Measurements from ENCODE around the gene ZIC2. TPM values are rescaled to one million over a fixed set of nuclear protein-coding genes. Genes with fewer than 3 reads are reported as not detected.

The ZIC2 gene
- total and polyA plus RNA-seq, 2 of the 4 experiments (the other 2 are of a cell fraction): not detected

DNA sequence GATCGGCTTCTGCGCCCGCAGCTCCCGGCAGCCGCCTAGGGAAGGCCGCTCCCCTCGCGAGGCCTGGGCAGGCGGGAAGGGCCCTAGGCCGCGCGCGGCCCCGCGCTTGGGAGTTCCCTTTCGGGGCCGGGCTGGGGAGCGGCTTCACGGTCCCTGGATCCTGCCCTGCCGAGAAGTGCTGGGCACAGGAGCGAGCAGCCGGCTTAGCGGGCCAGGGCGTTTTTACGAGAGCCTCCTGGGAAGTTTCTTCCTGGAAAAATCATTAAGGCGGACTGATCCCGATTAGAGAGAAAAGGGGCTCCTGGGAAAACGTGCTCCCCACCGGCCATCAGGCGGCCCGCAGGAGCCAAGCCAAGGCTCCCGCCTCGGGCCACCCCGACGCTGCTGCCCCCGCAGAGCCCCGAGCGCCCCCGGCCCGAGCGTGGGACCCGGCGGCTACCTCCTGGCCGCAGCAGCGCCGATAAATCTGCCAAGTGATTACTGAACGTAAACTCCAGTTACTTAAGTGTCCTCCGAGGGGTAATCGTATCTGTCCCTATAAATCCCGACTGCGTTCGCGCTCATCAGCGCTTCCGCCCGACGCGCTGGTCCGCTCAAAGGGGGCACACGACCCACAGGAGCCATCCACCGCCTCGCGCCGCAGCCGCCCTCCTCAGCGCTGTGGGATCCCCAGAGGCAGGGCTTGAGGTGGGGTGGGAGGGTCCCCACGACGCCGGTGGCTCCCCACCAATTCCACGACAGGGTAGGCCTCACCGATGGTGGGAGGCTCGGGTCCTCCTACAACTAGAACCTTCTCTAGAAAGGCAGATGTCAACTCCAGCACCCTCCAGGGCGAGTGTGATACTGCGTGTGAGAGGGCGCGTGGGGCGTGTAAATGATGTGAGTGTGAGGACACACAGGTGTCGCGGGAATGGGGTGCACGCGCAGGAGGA, 12.8 kb upstream of the ZIC2 start:
- Histone ChIP-seq H2BK120ac (ENCODE audit: low read depth, low read length) (no peak overlapping the region), H3K9me1 (ENCODE audit: insufficient read depth, low read length) (no peaks in the 10 kb centered on the region), H2BK15ac (ENCODE audit: low read depth, low read length) (no peak overlapping the region), H3K4ac (ENCODE audit: low read depth, low read length) (no peak overlapping the region), H3K4me3 (ENCODE audit: insufficient read depth, low read depth, low read length) (no peak overlapping the region), H3K36me3 (ENCODE audit: control insufficient read depth, insufficient read depth, low read length) (no peaks in the 10 kb centered on the region), H3K27me3 (ENCODE audit: control insufficient read depth, insufficient read depth, low read length) (peaks cover 90% of the 10 kb centered on the region), H3K4me1 (ENCODE audit: control insufficient read depth, insufficient read depth, low read length) (peaks cover 2% of the 10 kb centered on the region; the same call in 1 of the 2 replicates), H2AK9ac (replicated peaks; ENCODE audit: low read depth, low read length, poor library complexity) (no peak overlapping the region), H3K23ac (ENCODE audit: low read depth, low read length) (no peak overlapping the region), H2BK5ac (ENCODE audit: low read depth, low read length, poor library complexity, severe bottlenecking) (no peak overlapping the region), H3K79me1 (ENCODE audit: low read depth in 1 of 2, low read length in 2 of 2) (no peaks in the 10 kb centered on the region), H4K5ac (ENCODE audit: low read depth, low read length) (no peak overlapping the region), H3K18ac (ENCODE audit: low read depth, low read length) (no peak overlapping the region), H3K27ac (ENCODE audit: insufficient read depth, low read length) (no peak overlapping the region), H3K4me2 (ENCODE audit: low read depth, low read length) (no peak overlapping the region), H4K20me1 (ENCODE audit: insufficient read depth, low read length) (no peaks in the 10 kb centered on the region; the same call in 1 of the 2 replicates), H3K56ac (ENCODE audit: extremely low read depth, insufficient read depth, low read length) (no peak overlapping the region), H4K91ac (ENCODE audit: insufficient read depth, low read depth, low read length) (no peak overlapping the region), H2AFZ (replicated peaks; ENCODE audit: low read length, poor library complexity) (peak overlapping the region; percentile 42), H3K9ac (ENCODE audit: low read depth, low read length) (no peak overlapping the region), H2AK5ac (ENCODE audit: low read depth, low read length) (no peak overlapping the region), H4K8ac (ENCODE audit: low read depth in 2 of 2, low read length in 2 of 2) (no peak overlapping the region), H3K14ac (replicated peaks; ENCODE audit: low read depth, low read length) (no peak overlapping the region), H2BK20ac (ENCODE audit: low read depth, low read length) (no peak overlapping the region), H3K9me3 (ENCODE audit: control insufficient read depth, insufficient read depth, low read length) (peaks cover 18% of the 10 kb centered on the region)
- no TSS peak for BruUV-seq (replicated peaks)
- TF ChIP-seq NFE2L2 (IDR thresholded peaks at IDR 0.05; ENCODE audit: low read depth, low read length) (no peak), FOS (IDR thresholded peaks at IDR 0.05; ENCODE audit: low read depth, low read length) (no peak), MXI1 (IDR thresholded peaks at IDR 0.05; ENCODE audit: borderline replicate concordance, low read depth, low read length) (no peak), BHLHE40 (IDR thresholded peaks at IDR 0.05; ENCODE audit: low read depth, low read length) (no peak), RAD21 (IDR thresholded peaks at IDR 0.05; ENCODE audit: low read length) (no peak), RFX5 (IDR thresholded peaks at IDR 0.05; ENCODE audit: low read depth, low read length) (no peak), CHD1 (IDR thresholded peaks at IDR 0.05; ENCODE audit: low read depth, low read length) (no peak), MAZ (IDR thresholded peaks at IDR 0.05; ENCODE audit: borderline replicate concordance, low read depth, low read length) (no peak), MAFK (IDR thresholded peaks at IDR 0.05; ENCODE audit: low read depth, low read length) (no peak), RCOR1 (IDR thresholded peaks at IDR 0.05; ENCODE audit: insufficient replicate concordance, low read length) (no peak), USF2 (IDR thresholded peaks at IDR 0.05; ENCODE audit: low read depth, low read length) (no peak), CTCF (conservative IDR thresholded peaks at IDR 0.05; ENCODE audit: low read depth, low read length) (no peak), ELK1 (IDR thresholded peaks at IDR 0.05; ENCODE audit: borderline replicate concordance, low read depth, low read length) (no peak), SMC3 (IDR thresholded peaks at IDR 0.05; ENCODE audit: low read depth, low read length) (no peak)
- WGBS, 2 experiments (ENCODE audit: extremely low coverage in 2 of 2, insufficient read length in 1 of 2): 5% methylated on average over 14 of the region's 81 CpGs; no CpG with 5 or more reads in 1 of the 2 experiments
- DNase-seq (no peak), ATAC-seq (ENCODE audit: low read depth) (peak; percentile 57; the same call in 1 of the 2 replicates)
- ChIA-PET POLR2A (ENCODE audit: unreplicated experiment) (no interaction called here), CTCF (no interaction called here)
- in situ Hi-C loops (cut with MboI; ENCODE audit: low sequenced_read_pairs): no loop called here
- dilution Hi-C loops (cut with HindIII; ENCODE audit: low sequenced_read_pairs, unreplicated experiment): no loop called here
- intact Hi-C loops (cut with micrococcal nuclease): no loop called here

Data from IMR-90 (cell line).